NCI-H1436 (cell line): ENCODE results near the gene TPMT.
"Not testable (repeated sequence)": the region's sequence is repeated elsewhere in the genome, so short reads cannot be mapped to it uniquely, and the experiment has no call there.

Experiments used
- DNase-seq: peaks from one replicate; lab custom pipeline; 2025; lab: John Stamatoyannopoulos, UW

TPMT gene

GRCh38 chr6:18154507-18155149, at the start of gene TPMT:
Gene TPMT (minus strand): TSS chr6:18155077. CDS start chr6:18149127, 5,950 bp downstream.
- DNase-seq = peak; percentile 97

- DNase-seq = no peak
Observed at GRCh38 chr6:18203786-18204185, 48.9 kb upstream of the TPMT start.

GRCh38 chr6:18192026-18192425, 37.1 kb upstream of the TPMT start:
- no peak for DNase-seq

GRCh38 chr6:18189196-18189595, 34.3 kb upstream of the TPMT start:
- DNase-seq = no peak

- DNase-seq = no peak
Observed at GRCh38 chr6:18187701-18188100, 32.8 kb upstream of the TPMT start.

GRCh38 chr6:18186540-18187250, 31.8 kb upstream of the TPMT start:
- no peak for DNase-seq

- no peak for DNase-seq
Observed at GRCh38 chr6:18186033-18186432, 31.2 kb upstream of the TPMT start.

- peak; percentile 8 for DNase-seq
Observed at GRCh38 chr6:18185624-18186023, 30.7 kb upstream of the TPMT start.

GRCh38 chr6:18183766-18184165, 28.9 kb upstream of the TPMT start:
- no peak for DNase-seq

- DNase-seq = no peak
Observed at GRCh38 chr6:18182568-18182967, 27.7 kb upstream of the TPMT start.

- DNase-seq = no peak
Observed at GRCh38 chr6:18179770-18180356, 25.0 kb upstream of the TPMT start.

GRCh38 chr6:18178960-18179615, 24.2 kb upstream of the TPMT start:
- DNase-seq = no peak

GRCh38 chr6:18177286-18177965, 22.5 kb upstream of the TPMT start:
- no peak for DNase-seq

- DNase-seq = not testable (repeated sequence)
Observed at GRCh38 chr6:18176198-18176597, 21.3 kb upstream of the TPMT start.

GRCh38 chr6:18171871-18172270, 17.0 kb upstream of the TPMT start:
- no peak for DNase-seq

- DNase-seq = no peak
Observed at GRCh38 chr6:18168264-18168663, 13.4 kb upstream of the TPMT start.

GRCh38 chr6:18166312-18167036, 11.6 kb upstream of the TPMT start:
- no peak for DNase-seq

GRCh38 chr6:18165751-18166150, 10.9 kb upstream of the TPMT start:
- no peak for DNase-seq

GRCh38 chr6:18162401-18162800, 7.5 kb upstream of the TPMT start:
- no peak for DNase-seq

- DNase-seq = no peak
Observed at GRCh38 chr6:18161431-18161830, 6.6 kb upstream of the TPMT start.

GRCh38 chr6:18160911-18161310, 6.0 kb upstream of the TPMT start:
- DNase-seq = no peak
